BLaER1 treated with 17β-estradiol and CSF1 and Interleukin-3, amounts not matched to agents 10 nM and 100 nM (cell line): Measurements from ENCODE around the gene SERPINA12.
"Not testable (repeated sequence)": the region's sequence is repeated elsewhere in the genome, so short reads cannot be mapped to it uniquely, and the experiment has no call there.

Experiments
- H3K27ac ChIP-seq, 11 experiments: shearing (Covaris generic); formaldehyde crosslinking; 2 replicates each; pipeline ENCODE4 v1.8.1; 2022
- H3K27me3 ChIP-seq, 11 experiments: shearing (Covaris generic); formaldehyde crosslinking; 2 replicates each; pipeline ENCODE4 v1.8.1; 2022
- H3K36me3 ChIP-seq, 11 experiments: shearing (Covaris generic); formaldehyde crosslinking; 2 replicates each; pipeline ENCODE4 v1.8.1; 2022
- H3K4me1 ChIP-seq, 10 experiments: shearing (Covaris generic); formaldehyde crosslinking; 2 replicates each; pipeline ENCODE4 v1.8.1; 2022
- H3K4me2 ChIP-seq, 11 experiments: shearing (Covaris generic); formaldehyde crosslinking; 2 replicates each; pipeline ENCODE4 v1.8.1; 2022
- H3K4me3 ChIP-seq, 10 experiments: shearing (Covaris generic); formaldehyde crosslinking; 2 replicates each; pipeline ENCODE4 v1.8.1; 2022
- H3K9ac ChIP-seq, 11 experiments: shearing (Covaris generic); formaldehyde crosslinking; 2 replicates each; pipeline ENCODE4 v1.8.1; 2022
- H3K9me3 ChIP-seq, 11 experiments: shearing (Covaris generic); formaldehyde crosslinking; replicated peaks in 1 of 11; 2 replicates each; pipeline ENCODE4 v1.8.1; 2022
- H4K20me1 ChIP-seq, 11 experiments: shearing (Covaris generic); formaldehyde crosslinking; 2 replicates each; pipeline ENCODE4 v1.8.1; 2022
- Cebpa-rat ChIP-seq, 11 experiments: shearing (Covaris generic); IDR thresholded peaks; 2 replicates each; pipeline ENCODE4 v1.8.1; 2022

SERPINA12 gene

DNA sequence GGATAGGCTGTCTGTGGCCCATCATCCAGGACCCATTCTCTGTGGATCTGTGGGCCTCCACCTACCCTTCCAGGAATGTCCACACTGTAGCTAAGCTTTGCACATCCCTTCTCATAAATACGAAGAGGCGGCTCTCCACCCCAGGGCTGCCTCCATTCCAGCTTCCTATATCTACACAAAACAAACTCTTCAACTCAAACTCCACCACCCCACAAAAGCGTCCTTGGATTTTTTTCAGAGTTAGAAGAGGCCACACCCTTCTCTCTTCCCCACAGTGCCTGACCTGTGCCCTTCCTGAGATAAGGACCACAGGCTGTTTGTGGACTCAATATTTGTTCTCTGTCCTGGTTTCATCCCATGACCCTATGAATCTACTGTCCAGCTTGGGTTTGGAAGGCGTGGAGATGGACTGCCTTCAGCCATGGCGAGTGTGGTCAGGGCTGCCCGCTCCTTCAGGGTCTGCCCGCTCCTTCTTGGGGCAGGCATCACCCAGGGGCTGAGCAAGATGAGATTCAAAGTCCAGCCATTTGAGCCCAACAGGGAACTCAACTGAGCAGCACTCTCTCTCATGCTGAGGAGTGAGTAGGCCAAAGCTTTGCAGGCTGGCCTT lies 13.0 kb upstream of the SERPINA12 start:
- no peaks in the 10 kb centered on the region for H4K20me1 ChIP-seq
- no peaks in the 10 kb centered on the region for H3K27me3 ChIP-seq
- no peak overlapping the region for H3K4me2 ChIP-seq
- peaks cover 5 to 23% (median 9%) of the 10 kb centered on the region in 11 experiments; a peak in 16 of 22 replicates for H3K9me3 ChIP-seq
- H3K4me3 ChIP-seq, result no peak overlapping the region
- no peak for TF ChIP-seq Cebpa-rat (IDR thresholded peaks at IDR 0.05)
- H3K27ac ChIP-seq, result no peak overlapping the region
- H3K9ac ChIP-seq, result no peak overlapping the region
- H3K36me3 ChIP-seq, result no peaks in the 10 kb centered on the region
- peaks cover 0 to 14% (median 6%) of the 10 kb centered on the region in 10 experiments; a peak in 9 of 20 replicates for H3K4me1 ChIP-seq

DNA sequence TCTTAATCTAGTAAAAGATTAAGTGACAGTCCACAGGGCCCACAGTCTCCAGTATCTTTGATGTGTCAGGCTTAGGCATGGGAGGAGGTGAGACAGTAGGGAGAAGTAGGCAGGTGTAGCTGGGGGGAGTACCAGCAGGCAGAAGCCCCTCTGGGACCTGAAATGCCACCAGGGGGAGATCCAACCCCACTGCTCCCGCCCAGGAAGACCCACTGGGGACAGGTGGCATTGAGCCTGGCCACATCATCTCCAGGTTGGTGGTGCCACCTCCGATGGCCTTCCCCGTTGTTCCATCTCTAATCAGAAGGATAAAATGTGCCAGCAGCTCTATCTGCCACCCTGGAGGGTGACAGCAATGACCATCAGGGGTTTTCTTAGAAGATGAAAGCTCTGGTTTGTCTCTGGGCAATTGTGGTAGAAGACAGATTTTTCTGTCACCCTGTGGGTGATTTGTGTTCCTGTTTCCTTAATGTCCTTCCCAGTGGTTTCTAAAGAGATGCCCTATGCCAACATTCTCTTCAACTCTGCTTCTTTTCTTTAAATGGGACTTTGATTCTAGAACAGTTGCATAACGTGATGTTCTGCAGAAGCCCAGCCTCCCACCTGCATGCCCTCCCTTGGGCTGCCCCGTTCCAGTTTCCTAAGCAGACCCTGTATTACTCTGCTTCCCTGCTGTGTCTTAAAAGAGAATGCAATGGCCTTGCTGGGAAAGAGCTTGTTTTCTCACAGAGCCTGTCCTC lies 12.3 kb upstream of the SERPINA12 start:
- TF ChIP-seq Cebpa-rat (IDR thresholded peaks at IDR 0.05), result no peak
- H3K27ac ChIP-seq, result no peak overlapping the region
- H4K20me1 ChIP-seq, result no peaks in the 10 kb centered on the region
- no peak overlapping the region for H3K4me2 ChIP-seq
- H3K9ac ChIP-seq, result no peak overlapping the region
- peaks cover under 1 to 16% (median 2%) of the 10 kb centered on the region in 11 experiments; a peak in 14 of 22 replicates for H3K9me3 ChIP-seq
- peaks cover 0 to 21% (median 6%) of the 10 kb centered on the region in 10 experiments; a peak in 12 of 20 replicates for H3K4me1 ChIP-seq
- no peaks in the 10 kb centered on the region for H3K27me3 ChIP-seq
- no peak overlapping the region for H3K4me3 ChIP-seq
- H3K36me3 ChIP-seq, result no peaks in the 10 kb centered on the region

DNA sequence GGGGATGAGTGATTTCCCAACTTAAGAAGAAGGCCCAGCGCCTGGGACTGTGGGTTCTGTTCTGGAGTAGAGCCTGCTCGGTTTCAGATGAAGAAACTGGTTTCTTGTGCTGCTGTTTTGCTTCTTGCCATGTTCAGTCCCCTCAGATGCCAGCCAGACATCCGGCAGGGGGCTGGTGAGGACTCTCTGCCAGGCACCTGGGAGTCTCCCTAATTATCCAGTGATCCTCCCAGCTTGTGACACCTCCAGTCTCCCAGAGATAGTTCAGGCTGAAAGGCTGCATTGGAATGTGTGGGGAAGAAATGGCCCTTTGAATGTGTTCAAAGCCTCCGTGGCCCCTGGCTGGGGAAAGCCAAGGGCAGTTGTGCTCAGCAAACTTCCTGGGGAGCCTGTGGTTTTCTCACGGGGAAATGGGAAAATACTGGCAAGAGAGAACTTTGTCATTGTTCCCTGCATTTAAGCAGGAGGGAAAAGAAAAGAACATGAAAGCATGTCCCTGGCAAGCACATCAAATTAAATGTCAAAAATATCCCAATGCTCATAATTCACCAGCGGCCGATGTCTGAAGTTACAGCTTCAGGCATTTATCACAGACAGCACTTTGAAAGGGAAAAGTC lies 8.5 kb upstream of the SERPINA12 start:
- no peak for TF ChIP-seq Cebpa-rat (IDR thresholded peaks at IDR 0.05)
- H3K27ac ChIP-seq, result no peak overlapping the region
- H4K20me1 ChIP-seq, result no peaks in the 10 kb centered on the region
- H3K4me2 ChIP-seq, result no peak overlapping the region
- H3K9me3 ChIP-seq, result no peaks in the 10 kb centered on the region
- peaks cover 0 to 14% (median 0%) of the 10 kb centered on the region in 10 experiments; a peak in 6 of 20 replicates for H3K4me1 ChIP-seq
- no peak overlapping the region for H3K9ac ChIP-seq
- H3K36me3 ChIP-seq, result no peaks in the 10 kb centered on the region
- H3K4me3 ChIP-seq, result no peak overlapping the region
- H3K27me3 ChIP-seq, result no peaks in the 10 kb centered on the region

DNA sequence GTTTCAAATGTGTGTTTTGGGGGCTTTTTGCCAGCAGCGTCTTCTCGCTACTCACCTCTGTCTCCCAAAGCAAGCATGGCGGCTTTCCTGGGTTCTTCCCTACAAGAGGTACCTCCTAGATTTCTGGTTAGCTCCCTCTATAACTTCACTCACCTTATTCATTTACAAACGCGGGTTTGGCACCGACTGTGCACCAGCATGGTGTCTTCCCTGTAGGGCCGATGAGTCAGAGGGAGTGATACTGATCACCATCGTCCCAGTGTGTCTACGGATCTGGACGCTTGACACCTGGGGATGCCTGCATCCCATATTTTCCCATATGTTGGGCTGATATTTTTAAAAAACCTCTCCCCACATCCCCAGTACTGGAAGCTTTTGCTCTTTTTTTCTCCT lies 8.0 kb upstream of the SERPINA12 start:
- no peak overlapping the region for H3K27ac ChIP-seq
- peaks cover 0 to 14% (median 0%) of the 10 kb centered on the region in 10 experiments; a peak in 6 of 20 replicates for H3K4me1 ChIP-seq
- H3K9me3 ChIP-seq, result no peaks in the 10 kb centered on the region
- no peak for TF ChIP-seq Cebpa-rat (IDR thresholded peaks at IDR 0.05)
- H4K20me1 ChIP-seq, result no peaks in the 10 kb centered on the region
- H3K36me3 ChIP-seq, result no peaks in the 10 kb centered on the region
- H3K4me2 ChIP-seq, result no peak overlapping the region; a peak in 1 of 22 replicates
- H3K9ac ChIP-seq, result no peak overlapping the region
- no peak overlapping the region for H3K4me3 ChIP-seq
- no peaks in the 10 kb centered on the region for H3K27me3 ChIP-seq

DNA sequence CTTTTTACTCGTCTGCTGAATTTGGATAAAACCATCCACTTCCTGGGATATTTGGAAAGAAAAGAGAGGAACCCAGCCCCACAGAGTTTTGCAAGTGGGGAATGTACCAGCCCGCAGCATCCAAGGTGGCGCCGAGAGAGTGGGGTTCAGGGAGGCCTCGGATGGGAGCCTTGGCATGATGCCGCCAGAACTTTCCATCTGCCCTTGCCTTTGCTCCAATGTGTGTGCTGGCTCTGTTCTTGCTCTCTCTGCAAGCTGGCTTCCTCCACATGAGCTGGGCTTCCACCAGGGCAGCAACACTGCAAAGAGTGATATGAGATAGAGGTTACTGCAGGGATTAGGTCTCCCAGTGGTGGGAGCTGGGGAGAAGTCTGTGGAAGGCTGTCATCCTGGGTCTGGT lies 6.6 kb upstream of the SERPINA12 start:
- no peaks in the 10 kb centered on the region for H3K9me3 ChIP-seq
- no peaks in the 10 kb centered on the region for H3K27me3 ChIP-seq
- no peak overlapping the region for H3K4me2 ChIP-seq
- no peak overlapping the region for H3K9ac ChIP-seq
- no peaks in the 10 kb centered on the region for H3K36me3 ChIP-seq
- no peak overlapping the region for H3K4me3 ChIP-seq
- no peak for TF ChIP-seq Cebpa-rat (IDR thresholded peaks at IDR 0.05)
- no peaks in the 10 kb centered on the region for H4K20me1 ChIP-seq
- H3K27ac ChIP-seq, result no peak overlapping the region
- H3K4me1 ChIP-seq, result peaks cover 0 to 14% (median 0%) of the 10 kb centered on the region in 10 experiments; a peak in 6 of 20 replicates

DNA sequence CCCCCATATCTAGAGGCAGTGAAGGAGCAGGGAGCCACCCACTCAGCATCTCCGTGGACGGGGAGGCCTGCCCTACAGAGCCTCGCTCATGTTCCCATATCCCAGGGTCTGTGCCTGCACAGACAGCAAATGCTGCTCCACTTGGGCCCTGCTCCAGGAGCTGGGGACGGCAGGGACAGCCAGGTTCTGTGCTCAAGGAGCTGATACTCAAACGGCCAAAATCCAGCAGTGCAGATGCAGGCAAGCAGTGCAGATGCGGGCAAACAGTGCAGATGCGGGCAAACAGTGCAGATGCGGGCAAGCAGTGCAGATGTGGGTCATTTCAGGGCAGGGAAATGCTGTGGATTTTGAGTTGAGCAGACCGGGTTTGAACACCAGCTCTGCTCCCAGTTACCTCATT lies 6.2 kb upstream of the SERPINA12 start:
- no peak overlapping the region for H3K27ac ChIP-seq
- no peak overlapping the region for H3K4me3 ChIP-seq
- TF ChIP-seq Cebpa-rat (IDR thresholded peaks at IDR 0.05), result no peak
- no peak overlapping the region for H3K9ac ChIP-seq
- H3K27me3 ChIP-seq, result no peaks in the 10 kb centered on the region
- no peak overlapping the region for H3K4me2 ChIP-seq
- no peaks in the 10 kb centered on the region for H3K36me3 ChIP-seq
- no peaks in the 10 kb centered on the region for H3K9me3 ChIP-seq
- peaks cover 0 to 14% (median 0%) of the 10 kb centered on the region in 10 experiments; a peak in 6 of 20 replicates for H3K4me1 ChIP-seq
- no peaks in the 10 kb centered on the region for H4K20me1 ChIP-seq

DNA sequence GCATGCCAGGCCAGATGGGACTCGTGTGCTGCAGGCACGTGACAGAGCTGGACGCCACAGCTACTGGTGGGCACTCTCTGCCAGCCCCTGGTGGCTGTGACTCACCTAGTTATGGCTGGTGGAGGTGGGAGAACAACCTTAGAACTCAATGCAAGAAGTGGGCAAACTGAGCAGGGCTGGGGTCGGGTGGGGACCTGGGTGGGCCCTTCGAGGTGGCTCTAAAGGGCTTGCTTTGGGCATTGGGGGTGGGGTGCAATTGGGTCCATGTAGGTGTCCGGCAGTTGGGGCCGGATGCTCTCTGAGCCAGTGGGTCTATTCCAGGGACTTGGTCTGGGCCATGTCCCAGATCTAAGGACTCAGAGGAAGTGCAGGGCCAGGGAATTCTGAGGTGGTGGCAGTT lies 5.1 kb upstream of the SERPINA12 start:
- Histone ChIP-seq H3K4me1 (peaks cover 0 to 14% (median 0%) of the 10 kb centered on the region in 10 experiments; a peak in 6 of 20 replicates), H3K27me3 (no peaks in the 10 kb centered on the region), H3K9me3 (no peaks in the 10 kb centered on the region), H3K9ac (no peak overlapping the region), H4K20me1 (no peaks in the 10 kb centered on the region), H3K4me2 (no peak overlapping the region), H3K36me3 (no peaks in the 10 kb centered on the region), H3K27ac (no peak overlapping the region), H3K4me3 (no peak overlapping the region)
- no peak for TF ChIP-seq Cebpa-rat (IDR thresholded peaks at IDR 0.05)

DNA sequence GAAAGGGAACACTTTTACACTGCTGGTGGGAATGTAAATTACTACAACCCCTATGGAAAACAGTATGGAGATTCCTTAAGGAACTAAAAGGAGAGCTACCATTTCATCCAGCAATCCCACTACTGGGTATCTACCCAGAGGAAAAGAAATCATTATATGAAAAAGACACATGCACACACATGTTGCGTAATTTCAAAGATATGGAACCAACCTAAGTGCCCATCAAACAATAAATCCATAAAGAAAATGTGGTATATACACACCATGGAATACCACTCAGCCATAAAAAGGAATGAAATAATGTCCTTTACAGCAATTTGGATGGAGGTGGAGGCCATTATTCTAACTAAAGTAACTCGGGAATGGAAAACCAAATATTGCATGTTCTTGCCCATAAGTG lies 1.2 kb upstream of the SERPINA12 start:
- not testable (repeated sequence) for H4K20me1 ChIP-seq, H3K27me3 ChIP-seq, H3K4me2 ChIP-seq, H3K36me3 ChIP-seq, H3K9me3 ChIP-seq, H3K4me1 ChIP-seq, H3K4me3 ChIP-seq, H3K27ac ChIP-seq, H3K9ac ChIP-seq
- TF ChIP-seq Cebpa-rat (IDR thresholded peaks at IDR 0.05), result peak in 3 of 11 experiments; percentile 36 to 67 (median 57); a peak in 6 of 22 replicates

DNA sequence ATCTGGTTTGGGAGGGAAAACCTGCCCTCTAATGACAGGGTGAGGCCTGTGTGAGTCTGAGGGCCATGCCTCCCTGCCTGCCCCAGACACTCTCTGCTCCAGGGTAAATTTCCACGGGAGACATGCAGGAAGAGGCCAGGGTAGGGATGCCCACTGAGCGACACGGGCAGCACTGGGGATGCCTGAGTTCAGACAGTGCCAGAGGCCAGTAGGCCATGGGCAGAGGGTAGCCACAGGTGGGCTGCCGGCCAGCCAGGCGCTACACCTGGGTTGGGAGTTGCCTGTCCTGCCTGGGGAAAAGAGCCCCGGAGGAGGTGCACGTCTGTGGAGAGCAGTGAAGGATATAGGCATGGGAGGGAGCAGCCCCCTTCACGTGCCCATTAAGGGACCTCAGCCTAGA lies 3.6 kb downstream of the SERPINA12 start:
- no peaks in the 10 kb centered on the region for H4K20me1 ChIP-seq
- no peak overlapping the region for H3K4me3 ChIP-seq
- H3K27me3 ChIP-seq, result no peaks in the 10 kb centered on the region
- no peak for TF ChIP-seq Cebpa-rat (IDR thresholded peaks at IDR 0.05)
- H3K27ac ChIP-seq, result no peak overlapping the region
- no peak overlapping the region for H3K9ac ChIP-seq
- H3K9me3 ChIP-seq, result no peaks in the 10 kb centered on the region
- H3K36me3 ChIP-seq, result no peaks in the 10 kb centered on the region
- H3K4me1 ChIP-seq, result no peaks in the 10 kb centered on the region
- H3K4me2 ChIP-seq, result no peak overlapping the region
